Ascending aorta (tissue), 2 donors: Measurements from ENCODE around the gene KIRREL1. TPM values are rescaled to one million over a fixed set of nuclear protein-coding genes. Genes with fewer than 3 reads are reported as not detected.

Source experiments
- DNase-seq, 2 donors: peaks; one replicate each; pipeline ENCODE4 v3.0.0-alpha.2; 2019; ENCODE audit warnings: low spot score in 2 of 2
- H3K27ac ChIP-seq, 2 donors: fragments of 200-600 bp; sonication (generic); one replicate each; pipeline ENCODE4 v1.5.1; 2016 to 2017; ENCODE audit warnings: mild to moderate bottlenecking in 1 of 2
- H3K27me3 ChIP-seq: fragments of 200-600 bp; sonication (generic); one replicate; pipeline ENCODE4 v1.5.1; 2017
- H3K36me3 ChIP-seq, 2 donors: fragments of 200-600 bp; sonication (generic); one replicate each; pipeline ENCODE4 v1.5.1; 2016
- H3K4me1 ChIP-seq, 2 donors: fragments of 200-600 bp; sonication (generic); one replicate each; pipeline ENCODE4 v1.5.1; 2016 to 2017; ENCODE audit warnings: mild to moderate bottlenecking in 1 of 2
- H3K4me3 ChIP-seq, 2 donors: fragments of 200-600 bp; sonication (generic); one replicate each; pipeline ENCODE4 v1.5.1; 2016 to 2017; ENCODE audit warnings: mild to moderate bottlenecking in 1 of 2
- H3K9me3 ChIP-seq, 2 donors: fragments of 200-600 bp; sonication (generic); one replicate each; pipeline ENCODE4 v1.5.1; 2016
- CTCF ChIP-seq, 3 experiments: fragments of 200-600 bp in 2 of 3; fragments of 450-650 bp in 1 of 3; sonication (generic) in 2 of 3; IDR thresholded peaks; one replicate each; pipeline ENCODE4 v1.5.1; 2016 to 2019; ENCODE audit warnings: antibody characterized with exemption in 3 of 3, mild to moderate bottlenecking in 1 of 3, moderate library complexity in 1 of 3
- intact Hi-C: fragments of 100-400 bp; cut with DNase I; formaldehyde crosslinking; loops from one replicate; pipeline ENCODE4 v1.15.1; 2023
- total RNA-seq: library from RNA; depleted of rRNA; stranded (reverse); fragments of >200 nt; gene quantifications from one replicate; pipeline ENCODE4 v1.1.0, GENCODE V29; 2016

KIRREL1 gene
- total RNA-seq, 1 donor from 2014 or later: 114 TPM

DNA sequence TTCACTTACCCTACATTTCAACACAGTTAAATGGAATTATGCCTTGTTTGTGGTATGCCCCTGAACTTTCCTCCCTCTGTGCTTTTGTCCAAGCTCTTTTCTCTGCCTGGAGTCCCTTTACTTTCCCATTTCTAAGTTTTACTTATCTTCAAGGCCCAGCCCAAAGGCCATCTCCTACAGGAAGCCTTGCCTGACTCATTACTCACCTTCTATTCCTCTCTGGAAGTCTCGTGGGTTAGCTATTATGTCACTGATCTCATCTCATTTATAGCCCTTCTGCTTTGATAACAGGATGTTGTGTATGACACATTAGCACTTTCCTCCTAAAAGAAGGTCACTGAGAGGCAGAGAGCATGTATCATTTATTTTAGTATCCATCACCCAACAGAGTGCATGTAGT, 108.5 kb downstream of the KIRREL1 start:
- DNase-seq: no peak
- no peak overlapping the region for H3K4me3 ChIP-seq

GRCh38 chr1:158102881-158103674, 109.6 kb downstream of the KIRREL1 start:
- Histone ChIP-seq H3K4me3 (no peak overlapping the region), H3K4me1 (no peaks in the 10 kb centered on the region), H3K27ac (no peak overlapping the region), H3K36me3 (no peaks in the 10 kb centered on the region), H3K27me3 (no peaks in the 10 kb centered on the region), H3K9me3 (no peaks in the 10 kb centered on the region)
- intact Hi-C loops: no loop called here
- DNase-seq: no peak
- TF ChIP-seq CTCF (IDR thresholded peaks at IDR 0.05): no peak

More for the DNA sequence above, 108.5 kb downstream of the KIRREL1 start:
- intact Hi-C loops: no loop called here
- H3K4me1 ChIP-seq: no peaks in the 10 kb centered on the region
- no peaks in the 10 kb centered on the region for H3K36me3 ChIP-seq
- H3K27me3 ChIP-seq: no peaks in the 10 kb centered on the region
- TF ChIP-seq CTCF (IDR thresholded peaks at IDR 0.05): no peak
- H3K27ac ChIP-seq: no peak overlapping the region
- no peaks in the 10 kb centered on the region for H3K9me3 ChIP-seq

DNA sequence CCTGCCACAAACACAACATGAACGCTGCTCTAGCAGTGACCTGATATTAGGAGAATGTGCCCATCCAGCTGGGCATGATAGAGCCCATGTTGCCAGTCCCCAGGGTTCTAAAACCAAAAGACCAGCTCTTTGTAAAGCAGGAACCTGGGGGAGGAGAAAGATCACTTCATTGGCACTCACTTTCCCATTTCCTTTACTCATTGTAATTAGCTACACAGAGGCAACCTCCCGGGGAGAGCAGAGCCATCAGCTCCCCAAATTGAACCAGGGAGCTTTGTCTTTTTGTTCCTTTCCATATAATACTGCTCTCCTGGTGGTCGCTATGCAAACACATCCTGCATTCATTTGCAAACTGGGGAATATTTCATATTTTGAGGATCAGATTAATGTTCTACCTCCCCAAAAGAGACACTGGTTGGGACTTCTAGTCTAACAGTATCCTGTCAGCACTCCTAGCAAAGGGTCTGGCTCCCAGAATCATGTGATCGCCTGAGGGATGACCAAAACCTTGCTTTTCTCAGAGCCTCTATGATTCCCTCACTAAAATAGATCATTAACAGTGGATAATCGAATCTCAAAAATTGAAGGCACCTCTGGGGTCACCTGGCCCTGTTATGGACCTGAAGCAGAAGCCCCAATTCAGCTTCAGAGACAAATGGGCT, 110.5 kb downstream of the KIRREL1 start:
- H3K27ac ChIP-seq: no peak overlapping the region
- intact Hi-C loops: no loop called here
- DNase-seq: no peak
- H3K4me3 ChIP-seq: no peak overlapping the region
- H3K27me3 ChIP-seq: no peaks in the 10 kb centered on the region
- no peak for TF ChIP-seq CTCF (IDR thresholded peaks at IDR 0.05)
- no peaks in the 10 kb centered on the region for H3K4me1 ChIP-seq
- H3K36me3 ChIP-seq: no peaks in the 10 kb centered on the region
- H3K9me3 ChIP-seq: no peaks in the 10 kb centered on the region

GRCh38 chr1:158104891-158105290, 111.4 kb downstream of the KIRREL1 start:
- DNase-seq: no peak
- Histone ChIP-seq H3K9me3 (no peaks in the 10 kb centered on the region), H3K4me3 (no peak overlapping the region), H3K27me3 (no peaks in the 10 kb centered on the region), H3K36me3 (no peaks in the 10 kb centered on the region), H3K4me1 (no peaks in the 10 kb centered on the region), H3K27ac (no peak overlapping the region)
- intact Hi-C loops: no loop called here
- TF ChIP-seq CTCF (IDR thresholded peaks at IDR 0.05): no peak

GRCh38 chr1:158105352-158106095, 112.1 kb downstream of the KIRREL1 start:
- no peaks in the 10 kb centered on the region for H3K4me1 ChIP-seq
- H3K4me3 ChIP-seq: no peak overlapping the region
- no peaks in the 10 kb centered on the region for H3K9me3 ChIP-seq
- no peak for DNase-seq
- no peak overlapping the region for H3K27ac ChIP-seq
- TF ChIP-seq CTCF (IDR thresholded peaks at IDR 0.05): no peak
- H3K36me3 ChIP-seq: no peaks in the 10 kb centered on the region
- H3K27me3 ChIP-seq: no peaks in the 10 kb centered on the region
- intact Hi-C loops: no loop called here
